Measurements from ENCODE around the gene ALG1L2. TPM values are rescaled to one million over a fixed set of nuclear protein-coding genes. Genes with fewer than 3 reads are reported as not detected.
"Not testable (repeated sequence)": the region's sequence is repeated elsewhere in the genome, so short reads cannot be mapped to it uniquely, and the experiment has no call there.

Gene ALG1L2
- total RNA-seq, 1 donor from 2014 or later = 3.5 TPM

DNA sequence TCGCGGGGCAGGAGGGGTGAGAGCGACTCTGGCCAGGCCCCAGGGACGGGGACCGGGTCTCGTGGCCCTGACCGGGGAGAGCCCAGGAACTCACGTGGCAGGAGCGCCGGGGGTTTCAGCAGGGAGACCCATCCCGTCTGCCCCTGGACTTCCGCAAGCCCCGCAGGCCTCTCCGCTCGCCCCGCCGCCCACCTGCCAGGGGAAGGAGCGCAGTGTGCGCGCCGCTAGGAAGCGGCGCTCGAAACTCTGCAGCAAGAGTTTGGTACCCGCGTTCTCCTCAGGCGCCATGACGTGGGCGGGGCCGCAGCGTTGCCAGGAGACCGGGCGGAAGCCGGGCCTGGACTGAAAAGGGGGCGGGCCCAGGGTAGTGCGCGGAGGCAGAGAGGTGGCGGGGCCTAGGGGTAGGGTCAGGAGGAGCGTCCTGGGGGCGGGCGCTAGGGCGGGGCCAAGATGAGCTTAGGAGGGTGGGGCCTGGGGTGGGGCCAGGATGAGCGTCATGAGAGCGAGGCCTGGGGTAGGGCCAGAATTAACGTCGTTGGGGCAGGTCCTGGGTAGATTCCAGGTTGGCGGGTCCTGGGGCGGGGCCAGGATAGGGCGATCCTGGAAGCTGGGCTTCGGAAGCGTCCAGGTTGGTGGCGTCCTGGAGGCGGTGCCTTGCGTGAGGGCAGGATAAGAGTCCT lies 29.7 kb downstream of the ALG1L2 start:
- DNase-seq = peak; percentile 94
- Mint-ChIP-seq H3K4me1 (peaks cover 25% of the 10 kb centered on the region), H3K27ac (peak overlapping the region; percentile 100), H3K9me3 (no peaks in the 10 kb centered on the region), H3K36me3 (ENCODE audit: low read depth) (peaks cover 16% of the 10 kb centered on the region), H3K27me3 (no peaks in the 10 kb centered on the region), H3K4me3 (peak overlapping the region; percentile 98)
- CTCF ChIA-PET = no interaction called here
- POLR2A ChIA-PET = interaction anchor here (0.5 to 2.2 kb wide), 9 partner anchors 17 to 1264 kb away, joined by 3 to 15 read pairs (median 5); partner anchors contain the start of genes ATP2C1, EFCAB12, IFT122 and MBD4
- peak; percentile 100 for ATAC-seq (ENCODE audit: low read depth)
- intact Hi-C loops (cut with micrococcal nuclease) = loop anchor here (1.0 to 10.0 kb wide), 9 partner anchors 17 to 1459 kb away; partner anchors contain the start of genes ASTE1, CNBP, IFT122 and NEK11
- TF ChIP-seq, protein P1, sequence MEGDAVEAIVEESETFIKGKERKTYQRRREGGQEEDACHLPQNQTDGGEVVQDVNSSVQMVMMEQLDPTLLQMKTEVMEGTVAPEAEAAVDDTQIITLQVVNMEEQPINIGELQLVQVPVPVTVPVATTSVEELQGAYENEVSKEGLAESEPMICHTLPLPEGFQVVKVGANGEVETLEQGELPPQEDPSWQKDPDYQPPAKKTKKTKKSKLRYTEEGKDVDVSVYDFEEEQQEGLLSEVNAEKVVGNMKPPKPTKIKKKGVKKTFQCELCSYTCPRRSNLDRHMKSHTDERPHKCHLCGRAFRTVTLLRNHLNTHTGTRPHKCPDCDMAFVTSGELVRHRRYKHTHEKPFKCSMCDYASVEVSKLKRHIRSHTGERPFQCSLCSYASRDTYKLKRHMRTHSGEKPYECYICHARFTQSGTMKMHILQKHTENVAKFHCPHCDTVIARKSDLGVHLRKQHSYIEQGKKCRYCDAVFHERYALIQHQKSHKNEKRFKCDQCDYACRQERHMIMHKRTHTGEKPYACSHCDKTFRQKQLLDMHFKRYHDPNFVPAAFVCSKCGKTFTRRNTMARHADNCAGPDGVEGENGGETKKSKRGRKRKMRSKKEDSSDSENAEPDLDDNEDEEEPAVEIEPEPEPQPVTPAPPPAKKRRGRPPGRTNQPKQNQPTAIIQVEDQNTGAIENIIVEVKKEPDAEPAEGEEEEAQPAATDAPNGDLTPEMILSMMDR (IDR thresholded peaks at IDR 0.05) = no peak

DNA sequence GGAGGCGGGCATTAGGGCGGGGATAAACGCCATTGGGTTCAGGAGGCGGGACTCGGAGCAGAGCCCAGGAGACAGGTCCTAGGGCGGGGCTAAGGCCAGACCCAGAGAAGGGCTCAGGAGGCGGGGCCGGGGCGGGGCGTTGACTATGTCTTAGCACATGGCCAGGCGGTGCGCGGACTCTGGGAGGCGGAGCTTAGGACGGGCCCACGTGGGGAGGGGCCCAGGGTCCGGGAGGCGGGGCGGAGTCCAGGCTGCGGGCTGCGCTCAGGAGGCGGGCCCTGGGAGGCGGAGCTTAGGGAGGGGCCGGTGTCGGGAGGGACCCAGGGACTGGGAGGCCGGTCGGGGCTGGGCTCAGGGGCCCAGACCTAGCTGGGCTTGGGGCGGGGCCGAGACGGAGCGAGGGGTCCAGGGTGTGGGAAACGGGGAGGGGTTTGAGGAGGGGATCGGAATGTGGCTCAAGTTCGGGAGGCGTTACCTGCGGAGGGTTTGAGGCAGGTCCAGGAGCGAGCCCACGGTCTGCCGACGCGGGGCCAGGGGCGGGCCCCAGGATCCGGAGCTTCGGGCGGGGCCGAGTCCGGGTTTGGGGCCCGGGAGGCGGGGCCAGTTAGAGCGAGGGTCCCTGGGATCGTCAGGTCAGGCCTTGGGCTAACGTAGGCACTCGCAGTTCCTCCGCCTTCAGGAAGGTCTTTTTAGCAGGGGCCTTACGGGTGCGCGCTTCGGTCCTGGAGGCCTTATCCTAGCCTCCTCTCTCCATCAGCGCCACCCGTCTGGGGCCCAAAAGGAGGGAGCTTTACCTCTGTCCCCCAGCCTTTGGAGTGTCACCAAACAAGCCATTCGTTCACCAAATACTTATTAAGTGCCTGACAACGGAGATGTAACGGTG lies 30.5 kb downstream of the ALG1L2 start:
- H3K4me1 Mint-ChIP-seq = peaks cover 25% of the 10 kb centered on the region
- peak; percentile 96 for DNase-seq
- CTCF ChIA-PET, H3K27me3 Mint-ChIP-seq, H3K9me3 Mint-ChIP-seq: not testable (repeated sequence)
- peak overlapping the region; percentile 98 for H3K4me3 Mint-ChIP-seq
- H3K27ac Mint-ChIP-seq = peak overlapping the region; percentile 100
- peak; percentile 46 for ATAC-seq (ENCODE audit: low read depth)
- POLR2A ChIA-PET = interaction anchor here (0.5 to 2.2 kb wide), 8 partner anchors 18 to 1265 kb away, joined by 3 to 15 read pairs (median 5); partner anchors contain the start of genes ATP2C1, EFCAB12, IFT122 and MBD4
- H3K36me3 Mint-ChIP-seq (ENCODE audit: low read depth) = peaks cover 17% of the 10 kb centered on the region
- intact Hi-C loops (cut with micrococcal nuclease) = loop anchor here (1.0 to 10.0 kb wide), 10 partner anchors 18 to 1460 kb away; partner anchors contain the start of genes ASTE1, CNBP, IFT122 and NEK11

GRCh38 chr3:130112748-130113073 lies 31.1 kb downstream of the ALG1L2 start:
- DNase-seq; ATAC-seq (ENCODE audit: low read depth); H3K27me3 Mint-ChIP-seq; H3K9me3 Mint-ChIP-seq; CTCF ChIA-PET: not testable (repeated sequence)
- POLR2A ChIA-PET = interaction anchor here (0.9 to 2.2 kb wide), 2 partner anchors 18 to 992 kb away, joined by 3 to 15 read pairs; no protein-coding TSS in a partner anchor
- Mint-ChIP-seq H3K36me3 (ENCODE audit: low read depth) (peaks cover 15% of the 10 kb centered on the region), H3K27ac (peak overlapping the region; percentile 100), H3K4me1 (peaks cover 23% of the 10 kb centered on the region), H3K4me3 (peak overlapping the region; percentile 98)
- intact Hi-C loops (cut with micrococcal nuclease) = loop anchor here (1.0 to 10.0 kb wide), 7 partner anchors 219 to 1460 kb away; partner anchors contain the start of genes ASTE1, CNBP, NEK11 and PIK3R4

GRCh38 chr3:130115400-130115799 lies 33.8 kb downstream of the ALG1L2 start:
- ATAC-seq (ENCODE audit: low read depth); POLR2A ChIA-PET; H3K9me3 Mint-ChIP-seq; H3K27ac Mint-ChIP-seq; H3K4me3 Mint-ChIP-seq; H3K27me3 Mint-ChIP-seq; DNase-seq; CTCF ChIA-PET; H3K36me3 Mint-ChIP-seq (ENCODE audit: low read depth): not testable (repeated sequence)
- H3K4me1 Mint-ChIP-seq = peaks cover 15% of the 10 kb centered on the region
- intact Hi-C loops (cut with micrococcal nuclease) = loop anchor here (10.0 kb wide), 1 partner anchor 629 kb away; the partner anchor contains the start of gene PIK3R4

DNA sequence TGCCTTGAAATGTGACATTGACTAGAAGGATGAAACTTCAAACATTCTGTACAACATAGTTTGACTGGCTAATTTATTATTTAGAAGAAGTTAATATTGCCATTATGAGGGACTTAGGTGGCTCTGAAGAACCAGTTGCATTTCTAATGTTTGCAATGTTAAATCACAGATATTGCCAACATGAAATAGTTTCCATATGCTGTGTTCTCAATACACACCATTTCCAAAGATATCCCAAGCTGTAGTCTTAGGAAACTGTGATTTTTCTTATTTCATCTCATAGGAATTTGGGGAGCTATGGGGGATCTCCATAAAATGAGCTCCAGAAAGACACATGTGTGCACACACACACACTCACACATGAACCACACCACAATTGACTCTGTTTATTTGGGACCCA lies 36.3 kb downstream of the ALG1L2 start:
- H3K9me3 Mint-ChIP-seq = no peaks in the 10 kb centered on the region
- CTCF ChIA-PET = no interaction called here
- no peak overlapping the region for H3K27ac Mint-ChIP-seq
- intact Hi-C loops (cut with micrococcal nuclease) = loop anchor here (10.0 kb wide), 1 partner anchor 627 kb away; the partner anchor contains the start of gene PIK3R4
- no peak for ATAC-seq (ENCODE audit: low read depth)
- H3K36me3 Mint-ChIP-seq (ENCODE audit: low read depth) = peaks cover 5% of the 10 kb centered on the region
- DNase-seq = no peak
- no peak overlapping the region for H3K4me3 Mint-ChIP-seq
- POLR2A ChIA-PET = no interaction called here
- TF ChIP-seq, protein P1 (IDR thresholded peaks at IDR 0.05) = no peak
- H3K27me3 Mint-ChIP-seq = no peaks in the 10 kb centered on the region
- peaks cover 3% of the 10 kb centered on the region for H3K4me1 Mint-ChIP-seq

GRCh38 chr3:130119824-130120223 lies 38.2 kb downstream of the ALG1L2 start:
- H3K4me3 Mint-ChIP-seq; CTCF ChIA-PET; DNase-seq; H3K27ac Mint-ChIP-seq; ATAC-seq (ENCODE audit: low read depth); H3K4me1 Mint-ChIP-seq; H3K36me3 Mint-ChIP-seq (ENCODE audit: low read depth); H3K27me3 Mint-ChIP-seq; H3K9me3 Mint-ChIP-seq; POLR2A ChIA-PET: not testable (repeated sequence)
- intact Hi-C loops (cut with micrococcal nuclease) = loop anchor here (10.0 kb wide), 1 partner anchor 625 kb away; the partner anchor contains the start of gene PIK3R4

- intact Hi-C loops (cut with micrococcal nuclease); H3K36me3 Mint-ChIP-seq (ENCODE audit: low read depth); H3K4me3 Mint-ChIP-seq; ATAC-seq (ENCODE audit: low read depth); H3K27ac Mint-ChIP-seq; DNase-seq; H3K27me3 Mint-ChIP-seq; CTCF ChIA-PET; POLR2A ChIA-PET; H3K4me1 Mint-ChIP-seq; H3K9me3 Mint-ChIP-seq: not testable (repeated sequence)
These were observed 38.7 kb downstream of the ALG1L2 start for GRCh38 chr3:130120291-130120690.

GRCh38 chr3:130122891-130123775 lies 41.5 kb downstream of the ALG1L2 start:
- H3K4me3 Mint-ChIP-seq; H3K27ac Mint-ChIP-seq; intact Hi-C loops (cut with micrococcal nuclease); CTCF ChIA-PET; H3K36me3 Mint-ChIP-seq (ENCODE audit: low read depth); DNase-seq; ATAC-seq (ENCODE audit: low read depth); H3K4me1 Mint-ChIP-seq; H3K27me3 Mint-ChIP-seq; H3K9me3 Mint-ChIP-seq; POLR2A ChIA-PET: not testable (repeated sequence)

GRCh38 chr3:130125406-130125805 lies 43.8 kb downstream of the ALG1L2 start:
- H3K36me3 Mint-ChIP-seq (ENCODE audit: low read depth); H3K9me3 Mint-ChIP-seq; intact Hi-C loops (cut with micrococcal nuclease); POLR2A ChIA-PET; H3K27ac Mint-ChIP-seq; CTCF ChIA-PET; ATAC-seq (ENCODE audit: low read depth); H3K4me1 Mint-ChIP-seq; DNase-seq; H3K4me3 Mint-ChIP-seq; H3K27me3 Mint-ChIP-seq: not testable (repeated sequence)

All from activated B cell treated with CpG ODN at 0.5 μM for 24 hours (primary cell).